Liver (tissue), 9 donors: ENCODE data around the gene CLIC5. TPM values are rescaled to one million over a fixed set of nuclear protein-coding genes. Genes with fewer than 3 reads are reported as not detected.

ENCODE experiments used
- DNase-seq: peaks from one replicate; pipeline ENCODE4 v3.0.0-alpha.2; 2017; ENCODE audit warnings: low spot score
- H3K27ac ChIP-seq, 2 donors: one replicate each; pipeline ENCODE4 v1.7.0; 2013; ENCODE audit warnings: inconsistent platforms in 2 of 2, low read length in 2 of 2, control low read depth in 1 of 2, low read depth in 1 of 2, mild to moderate bottlenecking in 1 of 2
- H3K27me3 ChIP-seq, 4 donors: one replicate each; pipeline versions ENCODE4 v1.6.1 to v1.7.0; 2013; ENCODE audit warnings: low read length in 3 of 4, inconsistent platforms in 1 of 4, mild to moderate bottlenecking in 1 of 4, moderate library complexity in 1 of 4; ENCODE audit not compliant: control insufficient read depth in 4 of 4, insufficient read depth in 4 of 4
- H3K36me3 ChIP-seq, 4 donors: one replicate each; pipeline versions ENCODE4 v1.6.1 to v1.7.0; 2013; ENCODE audit warnings: low read length in 3 of 4, mild to moderate bottlenecking in 3 of 4, low read depth in 1 of 4, moderate library complexity in 1 of 4; ENCODE audit not compliant: control insufficient read depth in 4 of 4, insufficient read depth in 3 of 4
- H3K4me1 ChIP-seq, 4 donors: one replicate each; pipeline versions ENCODE4 v1.6.1 to v1.7.0; 2013; ENCODE audit warnings: low read length in 3 of 4, mild to moderate bottlenecking in 3 of 4, moderate library complexity in 1 of 4; ENCODE audit not compliant: control insufficient read depth in 4 of 4, insufficient read depth in 4 of 4
- H3K4me3 ChIP-seq, 3 donors: one replicate each; pipeline versions ENCODE4 v1.6.1 to v1.7.0; 2013; ENCODE audit warnings: low read length in 3 of 3, control low read depth in 1 of 3, low read depth in 1 of 3, mild to moderate bottlenecking in 1 of 3
- H3K9ac ChIP-seq, 2 donors: one replicate each; pipeline ENCODE4 v1.7.0; 2013; ENCODE audit warnings: low read length in 2 of 2, mild to moderate bottlenecking in 2 of 2, moderate library complexity in 2 of 2, control low read depth in 1 of 2, low read depth in 1 of 2
- H3K9me3 ChIP-seq, 4 donors: one replicate each; pipeline versions ENCODE4 v1.6.1 to v1.7.0; 2013; ENCODE audit warnings: low read length in 3 of 4; ENCODE audit not compliant: control insufficient read depth in 4 of 4
- EGR1 ChIP-seq, 2 donors: IDR thresholded peaks; 2 replicates each; pipeline ENCODE4 v1.6.1; 2016 to 2018; ENCODE audit warnings: antibody characterized with exemption in 2 of 2, low read depth in 2 of 2
- FOXA1 ChIP-seq: IDR thresholded peaks from 2 replicates; pipeline ENCODE4 v1.6.1; 2016; ENCODE audit warnings: antibody characterized with exemption
- FOXA2 ChIP-seq: IDR thresholded peaks from 2 replicates; pipeline ENCODE4 v1.6.1; 2016; ENCODE audit warnings: antibody characterized with exemption
- GABPA ChIP-seq, 2 donors: IDR thresholded peaks in 1 of 2; conservative IDR thresholded peaks in 1 of 2; 2 replicates each; pipeline ENCODE4 v1.6.1; 2016; ENCODE audit warnings: antibody characterized with exemption in 2 of 2, mild to moderate bottlenecking in 1 of 2, moderate library complexity in 1 of 2
- HNF4A ChIP-seq, 2 donors: conservative IDR thresholded peaks; 2 replicates each; pipeline ENCODE4 v1.6.1; 2016; ENCODE audit warnings: antibody characterized with exemption in 2 of 2, mild to moderate bottlenecking in 2 of 2
- HNF4G ChIP-seq: IDR thresholded peaks from 2 replicates; pipeline ENCODE4 v1.6.1; 2016; ENCODE audit warnings: antibody characterized with exemption
- JUND ChIP-seq, 2 donors: IDR thresholded peaks; 2 replicates each; pipeline ENCODE4 v1.6.1; 2016; ENCODE audit warnings: antibody characterized with exemption in 2 of 2
- NR2F2 ChIP-seq: IDR thresholded peaks from 2 replicates; pipeline ENCODE4 v1.6.1; 2016; ENCODE audit warnings: antibody characterized with exemption
- RAD21 ChIP-seq, 2 donors: IDR thresholded peaks; 2 replicates each; pipeline ENCODE4 v1.6.1; 2016; ENCODE audit warnings: antibody characterized with exemption in 2 of 2, mild to moderate bottlenecking in 2 of 2
- RXRA ChIP-seq, 2 donors: IDR thresholded peaks; 2 replicates each; pipeline ENCODE4 v1.6.1; 2017 to 2018; ENCODE audit warnings: antibody characterized with exemption in 2 of 2, mild to moderate bottlenecking in 1 of 2
- SP1 ChIP-seq: IDR thresholded peaks from 2 replicates; pipeline ENCODE4 v1.6.1; 2018; ENCODE audit warnings: antibody characterized with exemption, mild to moderate bottlenecking
- TAF1 ChIP-seq: conservative IDR thresholded peaks from 2 replicates; pipeline ENCODE4 v1.6.1; 2016; ENCODE audit warnings: antibody characterized with exemption, mild to moderate bottlenecking
- YY1 ChIP-seq: IDR thresholded peaks from 2 replicates; pipeline ENCODE4 v1.6.1; 2016; ENCODE audit warnings: antibody characterized with exemption, mild to moderate bottlenecking
- WGBS: extraction: QIAGEN DNeasy Blood & Tissue Kit; methylation state at CpG from one replicate; pipeline ENCODE4 v1.1.7; 2013; 5-methylcytosine and 5-hydroxymethylcytosine counted together
- polyA plus RNA-seq, 2 donors: library from polyadenylated mRNA; stranded (reverse) in 1 of 2; unstranded in 1 of 2; fragments of 200-250 nt in 1 of 2; fragments of >200 nt in 1 of 2; fragmentation: Nextera tagmentation in 1 of 2; extraction: Ambion mirVana in 1 of 2; gene quantifications; one replicate each; pipeline versions ENCODE4 v1.2.1 to v1.2.3, GENCODE V29; 2013 to 2015
- total RNA-seq, 2 donors: library from RNA; depleted of rRNA; stranded (reverse); fragments of >200 nt; gene quantifications; one replicate each; pipeline ENCODE4 v1.2.3, GENCODE V29; 2014
- TF ChIP-seq, protein P1 (sequence below): fragments of 150-350 bp; IDR thresholded peaks from 2 replicates; pipeline ENCODE4 v1.5.1; 2017; ENCODE audit warnings: improper control_type of control experiment, low read depth, low read length; ENCODE audit not compliant: missing input control
- TF ChIP-seq, protein P2 (sequence below): IDR thresholded peaks from 2 replicates; pipeline ENCODE4 v1.6.1; 2016; ENCODE audit warnings: antibody characterized with exemption
- TF ChIP-seq, protein P3 (sequence below): IDR thresholded peaks from 2 replicates; pipeline ENCODE4 v1.6.1; 2016; ENCODE audit warnings: antibody characterized with exemption, mild to moderate bottlenecking
- TF ChIP-seq, protein P4 (sequence below): IDR thresholded peaks from 2 replicates; pipeline ENCODE4 v1.6.1; 2016; ENCODE audit warnings: antibody characterized with exemption
- TF ChIP-seq, protein P5 (sequence below): IDR thresholded peaks from 2 replicates; pipeline ENCODE4 v1.6.1; 2016; ENCODE audit warnings: antibody characterized with exemption
- donor health status: healthy.
- donor health status: healthy.
- donor health status: healthy.
- donor health status: healthy.
- donor health status: healthy.

CLIC5 gene
- total and polyA plus RNA-seq, 4 donors: 0.05 to 0.33 (median 0.14) TPM

DNA sequence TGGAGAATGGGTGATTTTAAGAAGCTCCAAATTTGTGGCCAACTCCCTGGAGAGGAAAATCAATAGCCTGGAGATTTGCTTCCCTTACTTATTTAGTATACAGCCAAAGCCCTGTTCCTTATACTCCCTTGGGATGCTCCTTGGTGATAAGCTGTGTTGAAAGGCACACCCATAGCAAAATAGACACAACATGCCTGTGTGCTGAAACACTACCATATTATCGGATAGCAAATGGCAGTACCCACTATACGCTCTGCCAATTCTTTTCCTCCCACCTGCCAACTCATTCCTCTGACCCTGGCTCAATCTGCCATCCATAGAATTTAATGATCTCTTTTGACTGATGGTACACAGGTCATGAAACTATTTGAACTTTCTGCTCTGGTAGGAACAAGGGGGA, 98.2 kb downstream of the CLIC5 start:
- no peak overlapping the region for H3K27ac ChIP-seq
- no peaks in the 10 kb centered on the region for H3K27me3 ChIP-seq
- H3K4me1 ChIP-seq: no peaks in the 10 kb centered on the region
- H3K9ac ChIP-seq: no peak overlapping the region
- no peak overlapping the region for H3K4me3 ChIP-seq
- no peaks in the 10 kb centered on the region for H3K36me3 ChIP-seq
- whole genome bisulfite sequencing: 96% methylated on average over 2 of the region's 2 CpGs
- TF ChIP-seq RAD21 (IDR thresholded peaks at IDR 0.05) (no peak), RXRA (IDR thresholded peaks at IDR 0.05) (no peak), SP1 (no peak), YY1 (no peak), EGR1 (IDR thresholded peaks at IDR 0.05; ENCODE audit: low read depth in 2 of 2) (no peak), FOXA1 (no peak), TAF1 (no peak), FOXA2 (no peak), NR2F2 (no peak), HNF4G (no peak), JUND (IDR thresholded peaks at IDR 0.05) (no peak), HNF4A (conservative IDR thresholded peaks at IDR 0.05) (no peak)
- TF ChIP-seq, protein P1, sequence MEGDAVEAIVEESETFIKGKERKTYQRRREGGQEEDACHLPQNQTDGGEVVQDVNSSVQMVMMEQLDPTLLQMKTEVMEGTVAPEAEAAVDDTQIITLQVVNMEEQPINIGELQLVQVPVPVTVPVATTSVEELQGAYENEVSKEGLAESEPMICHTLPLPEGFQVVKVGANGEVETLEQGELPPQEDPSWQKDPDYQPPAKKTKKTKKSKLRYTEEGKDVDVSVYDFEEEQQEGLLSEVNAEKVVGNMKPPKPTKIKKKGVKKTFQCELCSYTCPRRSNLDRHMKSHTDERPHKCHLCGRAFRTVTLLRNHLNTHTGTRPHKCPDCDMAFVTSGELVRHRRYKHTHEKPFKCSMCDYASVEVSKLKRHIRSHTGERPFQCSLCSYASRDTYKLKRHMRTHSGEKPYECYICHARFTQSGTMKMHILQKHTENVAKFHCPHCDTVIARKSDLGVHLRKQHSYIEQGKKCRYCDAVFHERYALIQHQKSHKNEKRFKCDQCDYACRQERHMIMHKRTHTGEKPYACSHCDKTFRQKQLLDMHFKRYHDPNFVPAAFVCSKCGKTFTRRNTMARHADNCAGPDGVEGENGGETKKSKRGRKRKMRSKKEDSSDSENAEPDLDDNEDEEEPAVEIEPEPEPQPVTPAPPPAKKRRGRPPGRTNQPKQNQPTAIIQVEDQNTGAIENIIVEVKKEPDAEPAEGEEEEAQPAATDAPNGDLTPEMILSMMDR: no peak
- TF ChIP-seq, protein P2, sequence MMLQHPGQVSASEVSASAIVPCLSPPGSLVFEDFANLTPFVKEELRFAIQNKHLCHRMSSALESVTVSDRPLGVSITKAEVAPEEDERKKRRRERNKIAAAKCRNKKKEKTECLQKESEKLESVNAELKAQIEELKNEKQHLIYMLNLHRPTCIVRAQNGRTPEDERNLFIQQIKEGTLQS: no peak
- TF ChIP-seq, protein P3, sequence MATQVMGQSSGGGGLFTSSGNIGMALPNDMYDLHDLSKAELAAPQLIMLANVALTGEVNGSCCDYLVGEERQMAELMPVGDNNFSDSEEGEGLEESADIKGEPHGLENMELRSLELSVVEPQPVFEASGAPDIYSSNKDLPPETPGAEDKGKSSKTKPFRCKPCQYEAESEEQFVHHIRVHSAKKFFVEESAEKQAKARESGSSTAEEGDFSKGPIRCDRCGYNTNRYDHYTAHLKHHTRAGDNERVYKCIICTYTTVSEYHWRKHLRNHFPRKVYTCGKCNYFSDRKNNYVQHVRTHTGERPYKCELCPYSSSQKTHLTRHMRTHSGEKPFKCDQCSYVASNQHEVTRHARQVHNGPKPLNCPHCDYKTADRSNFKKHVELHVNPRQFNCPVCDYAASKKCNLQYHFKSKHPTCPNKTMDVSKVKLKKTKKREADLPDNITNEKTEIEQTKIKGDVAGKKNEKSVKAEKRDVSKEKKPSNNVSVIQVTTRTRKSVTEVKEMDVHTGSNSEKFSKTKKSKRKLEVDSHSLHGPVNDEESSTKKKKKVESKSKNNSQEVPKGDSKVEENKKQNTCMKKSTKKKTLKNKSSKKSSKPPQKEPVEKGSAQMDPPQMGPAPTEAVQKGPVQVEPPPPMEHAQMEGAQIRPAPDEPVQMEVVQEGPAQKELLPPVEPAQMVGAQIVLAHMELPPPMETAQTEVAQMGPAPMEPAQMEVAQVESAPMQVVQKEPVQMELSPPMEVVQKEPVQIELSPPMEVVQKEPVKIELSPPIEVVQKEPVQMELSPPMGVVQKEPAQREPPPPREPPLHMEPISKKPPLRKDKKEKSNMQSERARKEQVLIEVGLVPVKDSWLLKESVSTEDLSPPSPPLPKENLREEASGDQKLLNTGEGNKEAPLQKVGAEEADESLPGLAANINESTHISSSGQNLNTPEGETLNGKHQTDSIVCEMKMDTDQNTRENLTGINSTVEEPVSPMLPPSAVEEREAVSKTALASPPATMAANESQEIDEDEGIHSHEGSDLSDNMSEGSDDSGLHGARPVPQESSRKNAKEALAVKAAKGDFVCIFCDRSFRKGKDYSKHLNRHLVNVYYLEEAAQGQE: no peak
- DNase-seq: no peak
- H3K9me3 ChIP-seq: no peaks in the 10 kb centered on the region

DNA sequence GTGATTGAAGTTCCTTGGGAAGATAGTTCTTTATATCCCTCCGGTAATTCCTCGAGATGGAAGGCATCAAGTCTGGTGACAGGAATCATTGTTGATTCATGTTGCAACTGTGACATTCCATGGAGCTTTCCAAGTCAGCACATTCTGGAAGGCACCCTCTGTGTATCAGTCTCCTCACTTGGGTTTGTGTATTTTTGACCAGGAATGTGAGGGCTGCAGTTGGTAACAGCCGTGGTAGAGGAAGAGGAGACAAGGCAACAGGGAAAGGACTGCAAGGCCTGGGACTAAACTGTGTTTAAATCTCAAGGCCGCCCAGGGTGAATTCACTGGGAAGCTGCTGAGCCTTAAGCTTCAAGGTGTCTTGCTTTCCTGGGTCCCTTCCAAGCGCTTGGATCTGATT, 99.0 kb downstream of the CLIC5 start:
- no peaks in the 10 kb centered on the region for H3K9me3 ChIP-seq
- WGBS: 90% methylated on average over 5 of the region's 5 CpGs
- no peak for DNase-seq
- no peaks in the 10 kb centered on the region for H3K27me3 ChIP-seq
- H3K27ac ChIP-seq: no peak overlapping the region
- no peak overlapping the region for H3K4me3 ChIP-seq
- no peak overlapping the region for H3K9ac ChIP-seq
- no peaks in the 10 kb centered on the region for H3K4me1 ChIP-seq
- H3K36me3 ChIP-seq: no peaks in the 10 kb centered on the region
- TF ChIP-seq FOXA2 (no peak), EGR1 (IDR thresholded peaks at IDR 0.05; ENCODE audit: low read depth in 2 of 2) (no peak), JUND (IDR thresholded peaks at IDR 0.05) (no peak), YY1 (no peak), RXRA (IDR thresholded peaks at IDR 0.05) (no peak), FOXA1 (no peak), NR2F2 (no peak), HNF4G (no peak), RAD21 (IDR thresholded peaks at IDR 0.05) (no peak), TAF1 (no peak), GABPA (IDR thresholded peaks at IDR 0.05 in 1 of 2, conservative IDR thresholded peaks at IDR 0.05 in 1 of 2) (no peak), SP1 (no peak)
- TF ChIP-seq, protein P2: no peak
- TF ChIP-seq, protein P1: no peak
- TF ChIP-seq, protein P3: no peak
- TF ChIP-seq, protein P4, sequence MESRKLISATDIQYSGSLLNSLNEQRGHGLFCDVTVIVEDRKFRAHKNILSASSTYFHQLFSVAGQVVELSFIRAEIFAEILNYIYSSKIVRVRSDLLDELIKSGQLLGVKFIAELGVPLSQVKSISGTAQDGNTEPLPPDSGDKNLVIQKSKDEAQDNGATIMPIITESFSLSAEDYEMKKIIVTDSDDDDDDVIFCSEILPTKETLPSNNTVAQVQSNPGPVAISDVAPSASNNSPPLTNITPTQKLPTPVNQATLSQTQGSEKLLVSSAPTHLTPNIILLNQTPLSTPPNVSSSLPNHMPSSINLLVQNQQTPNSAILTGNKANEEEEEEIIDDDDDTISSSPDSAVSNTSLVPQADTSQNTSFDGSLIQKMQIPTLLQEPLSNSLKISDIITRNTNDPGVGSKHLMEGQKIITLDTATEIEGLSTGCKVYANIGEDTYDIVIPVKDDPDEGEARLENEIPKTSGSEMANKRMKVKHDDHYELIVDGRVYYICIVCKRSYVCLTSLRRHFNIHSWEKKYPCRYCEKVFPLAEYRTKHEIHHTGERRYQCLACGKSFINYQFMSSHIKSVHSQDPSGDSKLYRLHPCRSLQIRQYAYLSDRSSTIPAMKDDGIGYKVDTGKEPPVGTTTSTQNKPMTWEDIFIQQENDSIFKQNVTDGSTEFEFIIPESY: no peak
- TF ChIP-seq, protein P5, sequence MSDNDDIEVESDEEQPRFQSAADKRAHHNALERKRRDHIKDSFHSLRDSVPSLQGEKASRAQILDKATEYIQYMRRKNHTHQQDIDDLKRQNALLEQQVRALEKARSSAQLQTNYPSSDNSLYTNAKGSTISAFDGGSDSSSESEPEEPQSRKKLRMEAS: no peak
